GM12878 (cell line): ENCODE measurements around the gene CARD10. TPM values are rescaled to one million over a fixed set of nuclear protein-coding genes. Genes with fewer than 3 reads are reported as not detected.

Source experiments
- ASH2L ChIP-seq: fragments of 300-600, 200-600 bp; sonication (generic); IDR thresholded peaks from 2 replicates; pipeline ENCODE4 v1.6.1; 2017; ENCODE audit warnings: low read depth, mild to moderate bottlenecking, borderline replicate concordance
- BMI1 ChIP-seq: fragments of 450-650 bp; IDR thresholded peaks from 2 replicates; pipeline ENCODE4 v1.6.1; 2016; ENCODE audit warnings: mild to moderate bottlenecking, moderate library complexity, borderline replicate concordance
- ETV6 ChIP-seq, 2 experiments: fragments of 450-650 bp in 1 of 2; IDR thresholded peaks in 1 of 2; conservative IDR thresholded peaks in 1 of 2; 2 replicates each; pipeline ENCODE4 v1.6.1; 2014; ENCODE audit warnings: antibody characterized with exemption in 1 of 2, borderline replicate concordance in 1 of 2, low read depth in 1 of 2, mild to moderate bottlenecking in 1 of 2, moderate library complexity in 1 of 2
- FOS ChIP-seq: IDR thresholded peaks from 3 replicates; pipeline ENCODE4 v1.6.1; 2011; ENCODE audit warnings: borderline replicate concordance; ENCODE audit not compliant: insufficient read length; ENCODE audit errors: extremely low read depth
- GABPA ChIP-seq: IDR thresholded peaks from 2 replicates; pipeline ENCODE4 v1.6.1; 2014; ENCODE audit warnings: antibody characterized with exemption, low read depth, mild to moderate bottlenecking, inconsistent platforms
- GATAD2B ChIP-seq: fragments of 450-650 bp; conservative IDR thresholded peaks from 2 replicates; pipeline ENCODE4 v1.6.1; 2017; ENCODE audit warnings: low read depth, mild to moderate bottlenecking, moderate library complexity
- HDAC6 ChIP-seq: fragments of 200-600 bp; sonication (generic); IDR thresholded peaks from one replicate; pipeline ENCODE4 v1.8.0; 2017; ENCODE audit warnings: antibody characterized with exemption; ENCODE audit not compliant: unreplicated experiment
- HDGF ChIP-seq: fragments of 450-650 bp; IDR thresholded peaks from 2 replicates; pipeline ENCODE4 v1.6.1; 2016; ENCODE audit warnings: antibody characterized with exemption
- IRF5 ChIP-seq: fragments of 450-650 bp; IDR thresholded peaks from 2 replicates; pipeline ENCODE4 v1.6.1; 2017; ENCODE audit warnings: borderline replicate concordance
- MEF2A ChIP-seq: IDR thresholded peaks from 2 replicates; pipeline ENCODE4 v1.6.1; 2011; ENCODE audit warnings: low read depth, mild to moderate bottlenecking, low read length, moderate library complexity; ENCODE audit not compliant: insufficient read depth
- MEF2B ChIP-seq: fragments of 450-650 bp; IDR thresholded peaks from 2 replicates; pipeline ENCODE4 v1.6.1; 2018; ENCODE audit warnings: mild to moderate bottlenecking, moderate library complexity; ENCODE audit not compliant: partially characterized antibody, poor library complexity, severe bottlenecking
- MYB ChIP-seq: fragments of 150-350 bp; IDR thresholded peaks from 2 replicates; pipeline ENCODE4 v1.6.1; 2014; ENCODE audit warnings: mild to moderate bottlenecking, low read depth, low read length, borderline replicate concordance
- PML ChIP-seq: IDR thresholded peaks from 2 replicates; pipeline ENCODE4 v1.6.1; 2012; ENCODE audit warnings: low read length, inconsistent platforms
- POLR2AphosphoS2 ChIP-seq: IDR thresholded peaks from 2 replicates; pipeline ENCODE4 v1.6.1; 2011; ENCODE audit warnings: low read depth, mild to moderate bottlenecking, low read length, improper control_type of control experiment, moderate library complexity
- RCOR1 ChIP-seq: conservative IDR thresholded peaks from 2 replicates; pipeline ENCODE4 v1.6.1; 2012; ENCODE audit warnings: low read depth, low read length, improper control_type of control experiment
- REST ChIP-seq: IDR thresholded peaks from 2 replicates; pipeline ENCODE4 v1.6.1; 2012; ENCODE audit warnings: mild to moderate bottlenecking, low read depth, low read length
- SIN3A ChIP-seq: IDR thresholded peaks from 2 replicates; pipeline ENCODE4 v1.6.1; 2012; ENCODE audit warnings: low read depth, low read length, improper control_type of control experiment
- SMARCA5 ChIP-seq: fragments of 450-650 bp; IDR thresholded peaks from 2 replicates; pipeline ENCODE4 v1.6.1; 2017; ENCODE audit warnings: mild to moderate bottlenecking
- TCF12 ChIP-seq: IDR thresholded peaks from 2 replicates; pipeline ENCODE4 v1.6.1; 2011; ENCODE audit warnings: low read depth, mild to moderate bottlenecking, low read length
- ZNF687 ChIP-seq: fragments of 450-650 bp; IDR thresholded peaks from 2 replicates; pipeline ENCODE4 v1.6.1; 2017; ENCODE audit warnings: mild to moderate bottlenecking, moderate library complexity
- polyA plus RNA-seq, 11 experiments: library from polyadenylated mRNA; depleted of rRNA in 4 of 11; unstranded in 6 of 11; stranded (reverse) in 5 of 11; fragments of >200 nt; fragmentation: Nextera tagmentation in 4 of 11; fragmentation: Illumina TruSeq in 1 of 11; extraction: Ambion mirVana in 4 of 11; extraction: Trizol in 1 of 11; gene quantifications; 1 replicate in 1 of 11; 2 replicates in 10 of 11; pipeline versions ENCODE4 v1.2.1 to v1.2.3, GENCODE V29; 2011 to 2016; ENCODE audit warnings: inconsistent platforms in 2 of 11, missing spikeins in 2 of 11, low read depth in 1 of 11
- total RNA-seq, 4 experiments: library from RNA; depleted of rRNA in 3 of 4; stranded (reverse); fragments of >200 nt in 3 of 4; fragmentation: Illumina TruSeq in 1 of 4; extraction: Trizol in 1 of 4; gene quantifications; 2 replicates each; pipeline versions ENCODE4 v1.2.1 to v1.2.3, GENCODE V29; 2013 to 2021

Gene CARD10
- total and polyA plus RNA-seq, 10 of the 15 experiments (the other 5 are each of a cell fraction or from before 2014, with no cell fraction given), result 0.08 to 0.10 (median 0.10) TPM; not detected in 7

GRCh38 chr22:37538590-37539357, 19.6 kb upstream of the CARD10 start (continued):
- TF ChIP-seq REST (no peak), SMARCA5 (peak; percentile 91; the same call in 1 of the 2 replicates), MYB (no peak), MEF2B (no peak), POLR2AphosphoS2 (no peak), BMI1 (no peak), HDGF (no peak), ZNF687 (no peak), RCOR1 (0 out of 2 replicates have a peak, but pooled peaks have one; percentile 37), GABPA (no peak), TCF12 (peak; percentile 30; the same call in 1 of the 2 replicates), MEF2A (no peak), ASH2L (no peak), HDAC6 (no peak), FOS (no peak), SIN3A (no peak), GATAD2B (no peak), PML (no peak), IRF5 (no peak), ETV6 (conservative IDR thresholded peaks at IDR 0.05 in 1 of 2, IDR thresholded peaks at IDR 0.05 in 1 of 2; ENCODE audit: borderline replicate concordance in 1 of 2, low read depth in 1 of 2) (no peak)
